ENCODE measurements around the gene SLC3A2.

GRCh38 chr11:62842171-62842741 is 38.4 kb upstream of the SLC3A2 start:
- no peak for TF ChIP-seq CTCF (IDR thresholded peaks at IDR 0.05; ENCODE audit: poor library complexity)
- no peak for TF ChIP-seq EZH2 (IDR thresholded peaks at IDR 0.05; ENCODE audit: borderline replicate concordance)
